Natural killer cell (primary cell): ENCODE data around the gene FECH. TPM values are rescaled to one million over a fixed set of nuclear protein-coding genes. Genes with fewer than 3 reads are reported as not detected.

Source experiments
- ATAC-seq, 3 donors: fragments of 150-1000 bp in 2 of 3; fragments of 200-7000 bp in 1 of 3; cut with Tn5 transposase; 1 replicate in 1 of 3; 2 replicates in 2 of 3; pipeline ENCODE4 v1.10.0; 2021; ENCODE audit warnings: mild to moderate bottlenecking in 2 of 3, moderate library complexity in 2 of 3
- DNase-seq, 2 donors: peaks; one replicate each; pipeline versions ENCODE4 v3.0.0 to v3.0.0-alpha.2; 2013 to 2021; ENCODE audit warnings: mixed read lengths in 1 of 2
- H3K27ac ChIP-seq: one replicate; pipeline ENCODE4 v1.5.1; 2013; ENCODE audit warnings: mild to moderate bottlenecking, low read length
- H3K27me3 ChIP-seq: one replicate; pipeline ENCODE4 v1.6.1; 2013; ENCODE audit warnings: low read length; ENCODE audit not compliant: control insufficient read depth, insufficient read depth
- H3K36me3 ChIP-seq: one replicate; pipeline ENCODE4 v1.6.1; 2013; ENCODE audit warnings: low read length; ENCODE audit not compliant: control insufficient read depth, insufficient read depth
- H3K4me1 ChIP-seq: one replicate; pipeline ENCODE4 v1.6.1; 2013; ENCODE audit warnings: low read length; ENCODE audit not compliant: control insufficient read depth, insufficient read depth
- H3K4me3 ChIP-seq: one replicate; pipeline ENCODE4 v1.5.1; 2013; ENCODE audit warnings: low read length
- H3K9me3 ChIP-seq: one replicate; pipeline ENCODE4 v1.6.1; 2013; ENCODE audit warnings: low read length; ENCODE audit not compliant: control insufficient read depth, insufficient read depth
- H3K27ac Mint-ChIP-seq, 2 donors: one replicate each; pipeline ENCODE4 v1.8.0; 2022; ENCODE audit warnings: mild to moderate bottlenecking in 2 of 2, mixed read lengths in 2 of 2, moderate library complexity in 1 of 2
- H3K27me3 Mint-ChIP-seq, 2 donors: one replicate each; pipeline ENCODE4 v1.8.0; 2022; ENCODE audit warnings: low read depth in 2 of 2, mixed read lengths in 2 of 2
- H3K36me3 Mint-ChIP-seq: one replicate; pipeline ENCODE4 v1.8.0; 2022; ENCODE audit warnings: mixed read lengths
- H3K4me1 Mint-ChIP-seq, 2 donors: one replicate each; pipeline ENCODE4 v1.8.0; 2022; ENCODE audit warnings: mixed read lengths in 2 of 2
- H3K4me3 Mint-ChIP-seq: one replicate; pipeline ENCODE4 v1.8.0; 2022; ENCODE audit warnings: mild to moderate bottlenecking, moderate library complexity, mixed read lengths
- H3K9me3 Mint-ChIP-seq, 2 donors: one replicate each; pipeline ENCODE4 v1.8.0; 2022; ENCODE audit warnings: mixed read lengths in 2 of 2
- CTCF ChIP-seq: fragments of 200-600 bp; IDR thresholded peaks from one replicate; pipeline ENCODE4 v1.8.0; 2022; ENCODE audit warnings: antibody characterized with exemption
- WGBS: methylation state at CpG from one replicate; pipeline ENCODE4 v1.1.7; 2013; ENCODE audit warnings: missing lambda C conversion rate; ENCODE audit not compliant: insufficient coverage; 5-methylcytosine and 5-hydroxymethylcytosine counted together
- intact Hi-C: fragments of 100-400 bp; cut with micrococcal nuclease; formaldehyde crosslinking; loops from one replicate; pipeline ENCODE4 v1.14.2; 2022
- total RNA-seq, 4 donors: library from RNA; stranded (reverse); fragments of 120-200 nt in 1 of 4; gene quantifications; one replicate each; pipeline versions ENCODE4 v1.2.3 to v1.2.4, GENCODE V29; 2013 to 2022

Gene FECH
- total RNA-seq, 3 donors from 2014 or later (not counting 1 experiment from before 2014, with no cell fraction given), result 13.9 to 22.0 (median 20.6) TPM

- Histone ChIP-seq H3K4me3 (no peak overlapping the region), H3K27ac (no peak overlapping the region), H3K27me3 (no peaks in the 10 kb centered on the region), H3K36me3 (no peaks in the 10 kb centered on the region), H3K4me1 (peaks cover 14% of the 10 kb centered on the region), H3K9me3 (no peaks in the 10 kb centered on the region)
- TF ChIP-seq CTCF, result no peak
- Mint-ChIP-seq H3K4me3 (peak overlapping the region; percentile 17), H3K36me3 (no peaks in the 10 kb centered on the region), H3K27me3 (no peaks in the 10 kb centered on the region), H3K9me3 (no peaks in the 10 kb centered on the region), H3K27ac (no peak overlapping the region), H3K4me1 (peaks cover 16 to 27% of the 10 kb centered on the region in 2 donors)
- WGBS, result 100% methylated on average over 1 of the region's 2 CpGs
- ATAC-seq (no peak), DNase-seq (no peak)
- intact Hi-C loops, result loop anchor here (10.0 kb wide), 1 partner anchor 954 kb away; the partner anchor contains the start of gene TXNL1
These were observed 2.7 kb upstream of the FECH start for GRCh38 chr18:57589161-57589560.

- intact Hi-C loops, result loop anchor here (2.0 to 10.0 kb wide), 3 partner anchors 34 to 952 kb away; partner anchors contain the start of genes NARS1 and TXNL1
- WGBS, result 87% methylated on average over 7 of the region's 12 CpGs
- no peak overlapping the region for H3K27ac ChIP-seq
These were observed 678 bp upstream of the FECH start for GRCh38 chr18:57587098-57587661.

GRCh38 chr18:57585855-57586250, 649 bp downstream of the FECH start:
- peaks cover 3% of the 10 kb centered on the region for H3K36me3 ChIP-seq
- no peaks in the 10 kb centered on the region for H3K9me3 Mint-ChIP-seq
- intact Hi-C loops, result loop anchor here (2.0 to 10.0 kb wide), 3 partner anchors 35 to 951 kb away; partner anchors contain the start of genes NARS1 and TXNL1
- no peaks in the 10 kb centered on the region for H3K27me3 ChIP-seq
- H3K9me3 ChIP-seq, result no peaks in the 10 kb centered on the region
- H3K27ac ChIP-seq, result peak overlapping the region; percentile 53
- no peaks in the 10 kb centered on the region for H3K27me3 Mint-ChIP-seq
- peaks cover 22% of the 10 kb centered on the region for H3K4me1 ChIP-seq
- no peaks in the 10 kb centered on the region for H3K36me3 Mint-ChIP-seq
- 18% methylated on average over 8 of the region's 8 CpGs for WGBS
- peaks cover 29 to 35% of the 10 kb centered on the region in 2 donors for H3K4me1 Mint-ChIP-seq
- H3K4me3 Mint-ChIP-seq, result peak overlapping the region; percentile 97
- peak overlapping the region; percentile 11 to 91 for H3K27ac Mint-ChIP-seq
- TF ChIP-seq CTCF, result no peak
- ATAC-seq (no peak), DNase-seq (peak in 1 of 2 donors; percentile 15)
- peak overlapping the region; percentile 56 for H3K4me3 ChIP-seq

More at GRCh38 chr18:57587098-57587661, 678 bp upstream of the FECH start:
- no peaks in the 10 kb centered on the region for H3K27me3 ChIP-seq
- Mint-ChIP-seq H3K4me1 (peaks cover 16 to 27% of the 10 kb centered on the region in 2 donors), H3K9me3 (no peaks in the 10 kb centered on the region), H3K4me3 (peak overlapping the region; percentile 97), H3K27ac (peak overlapping the region; percentile 78 to 91), H3K36me3 (no peaks in the 10 kb centered on the region), H3K27me3 (no peaks in the 10 kb centered on the region)
- ATAC-seq (no peak), DNase-seq (no peak)
- no peaks in the 10 kb centered on the region for H3K9me3 ChIP-seq
- no peak for TF ChIP-seq CTCF
- peaks cover 3% of the 10 kb centered on the region for H3K36me3 ChIP-seq
- peaks cover 14% of the 10 kb centered on the region for H3K4me1 ChIP-seq
- peak overlapping the region; percentile 36 for H3K4me3 ChIP-seq
